ENCODE results near the gene TCEA2.

Gene TCEA2

DNA sequence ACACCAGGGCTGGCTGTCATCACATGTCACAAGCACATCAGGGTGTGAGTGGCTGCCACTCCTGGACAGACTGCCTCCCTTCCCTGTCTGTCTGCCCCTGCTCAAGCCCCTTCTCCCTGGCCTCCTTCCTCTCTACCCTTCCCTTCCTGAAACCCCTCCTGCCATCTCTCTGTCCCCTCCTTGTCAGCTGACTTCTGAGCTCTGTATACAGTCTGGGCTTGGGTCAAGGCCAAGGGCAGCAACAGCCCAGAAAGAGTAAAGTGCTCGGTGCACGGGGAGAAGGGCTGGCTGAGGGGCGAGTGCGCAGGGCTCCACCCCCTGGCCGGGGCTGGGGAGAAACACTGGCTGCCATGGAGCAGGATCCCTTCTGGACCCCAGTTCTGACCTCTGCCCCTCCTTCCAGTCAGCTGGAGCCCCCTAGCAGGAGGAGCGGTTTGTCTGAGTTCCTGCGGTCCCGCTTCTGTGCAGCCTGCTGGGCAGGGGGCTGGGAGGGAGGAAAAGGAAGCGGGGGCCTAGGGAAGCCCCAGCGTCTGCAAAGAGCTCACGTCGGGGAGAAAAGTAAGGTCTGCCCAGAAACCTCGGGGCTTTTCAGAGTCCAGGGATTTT is 19.2 kb downstream of the TCEA2 start:
- Histone ChIP-seq H2AFZ (ENCODE audit: low read depth) (no peak overlapping the region), H3K79me2 (ENCODE audit: insufficient read depth, low read depth) (no peaks in the 10 kb centered on the region), H4K20me1 (ENCODE audit: insufficient read depth) (no peaks in the 10 kb centered on the region), H3K27ac (no peak overlapping the region), H3K36me3 (ENCODE audit: insufficient read depth) (no peaks in the 10 kb centered on the region), H3K4me2 (no peak overlapping the region), H3K27me3 (ENCODE audit: insufficient read depth, low read depth) (peaks cover 72% of the 10 kb centered on the region), H3K9ac (no peak overlapping the region), H3K4me1 (ENCODE audit: low read depth, poor library complexity, severe bottlenecking) (peaks cover 17% of the 10 kb centered on the region), H3K4me3 (IDR thresholded peaks at IDR 0.05; ENCODE audit: insufficient read depth, low read depth, low read length) (no peak overlapping the region)
- TF ChIP-seq, protein P1, sequence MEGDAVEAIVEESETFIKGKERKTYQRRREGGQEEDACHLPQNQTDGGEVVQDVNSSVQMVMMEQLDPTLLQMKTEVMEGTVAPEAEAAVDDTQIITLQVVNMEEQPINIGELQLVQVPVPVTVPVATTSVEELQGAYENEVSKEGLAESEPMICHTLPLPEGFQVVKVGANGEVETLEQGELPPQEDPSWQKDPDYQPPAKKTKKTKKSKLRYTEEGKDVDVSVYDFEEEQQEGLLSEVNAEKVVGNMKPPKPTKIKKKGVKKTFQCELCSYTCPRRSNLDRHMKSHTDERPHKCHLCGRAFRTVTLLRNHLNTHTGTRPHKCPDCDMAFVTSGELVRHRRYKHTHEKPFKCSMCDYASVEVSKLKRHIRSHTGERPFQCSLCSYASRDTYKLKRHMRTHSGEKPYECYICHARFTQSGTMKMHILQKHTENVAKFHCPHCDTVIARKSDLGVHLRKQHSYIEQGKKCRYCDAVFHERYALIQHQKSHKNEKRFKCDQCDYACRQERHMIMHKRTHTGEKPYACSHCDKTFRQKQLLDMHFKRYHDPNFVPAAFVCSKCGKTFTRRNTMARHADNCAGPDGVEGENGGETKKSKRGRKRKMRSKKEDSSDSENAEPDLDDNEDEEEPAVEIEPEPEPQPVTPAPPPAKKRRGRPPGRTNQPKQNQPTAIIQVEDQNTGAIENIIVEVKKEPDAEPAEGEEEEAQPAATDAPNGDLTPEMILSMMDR (conservative IDR thresholded peaks at IDR 0.05; ENCODE audit: low read depth, low read length) = no peak

DNA sequence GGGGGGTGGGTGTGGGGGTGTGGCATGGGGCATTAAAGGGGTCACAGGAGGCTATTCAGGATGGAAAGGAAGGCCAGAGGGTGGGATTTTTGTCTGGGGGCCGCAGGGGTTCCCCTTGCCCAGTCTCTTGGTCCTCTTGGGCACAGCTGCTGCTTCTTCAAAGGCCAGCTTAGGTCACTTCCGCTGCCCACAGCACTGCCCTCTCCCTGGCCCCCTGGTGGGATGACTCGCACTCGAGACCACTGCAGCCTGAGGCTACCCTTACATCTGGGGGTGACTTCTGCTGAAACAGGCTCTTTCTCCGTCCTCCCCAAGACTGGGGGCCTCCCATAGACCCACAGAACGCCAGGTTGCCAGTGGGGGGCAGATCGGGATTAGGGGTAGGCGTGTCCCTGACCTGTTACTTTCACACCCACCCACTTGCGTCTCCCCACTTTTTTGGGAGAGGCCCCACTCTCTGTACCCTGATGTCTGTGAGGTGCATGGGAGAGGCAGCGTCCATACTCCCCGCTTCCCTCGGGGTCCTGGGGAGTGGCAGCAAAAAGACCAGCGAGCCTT is 19.9 kb downstream of the TCEA2 start:
- no peaks in the 10 kb centered on the region for H3K79me2 ChIP-seq (ENCODE audit: insufficient read depth, low read depth)
- no peak overlapping the region; the same call in 1 of the 2 replicates for H3K4me2 ChIP-seq
- H2AFZ ChIP-seq (ENCODE audit: low read depth) = no peak overlapping the region
- peaks cover 77% of the 10 kb centered on the region for H3K27me3 ChIP-seq (ENCODE audit: insufficient read depth, low read depth)
- peaks cover 11% of the 10 kb centered on the region for H3K4me1 ChIP-seq (ENCODE audit: low read depth, poor library complexity, severe bottlenecking)
- H3K27ac ChIP-seq = no peak overlapping the region
- H3K9ac ChIP-seq = no peak overlapping the region
- no peaks in the 10 kb centered on the region for H4K20me1 ChIP-seq (ENCODE audit: insufficient read depth)
- H3K36me3 ChIP-seq (ENCODE audit: insufficient read depth) = no peaks in the 10 kb centered on the region
- no peak overlapping the region for H3K4me3 ChIP-seq (IDR thresholded peaks at IDR 0.05; ENCODE audit: insufficient read depth, low read depth, low read length)
- TF ChIP-seq, protein P1 (conservative IDR thresholded peaks at IDR 0.05; ENCODE audit: low read depth, low read length) = no peak

DNA sequence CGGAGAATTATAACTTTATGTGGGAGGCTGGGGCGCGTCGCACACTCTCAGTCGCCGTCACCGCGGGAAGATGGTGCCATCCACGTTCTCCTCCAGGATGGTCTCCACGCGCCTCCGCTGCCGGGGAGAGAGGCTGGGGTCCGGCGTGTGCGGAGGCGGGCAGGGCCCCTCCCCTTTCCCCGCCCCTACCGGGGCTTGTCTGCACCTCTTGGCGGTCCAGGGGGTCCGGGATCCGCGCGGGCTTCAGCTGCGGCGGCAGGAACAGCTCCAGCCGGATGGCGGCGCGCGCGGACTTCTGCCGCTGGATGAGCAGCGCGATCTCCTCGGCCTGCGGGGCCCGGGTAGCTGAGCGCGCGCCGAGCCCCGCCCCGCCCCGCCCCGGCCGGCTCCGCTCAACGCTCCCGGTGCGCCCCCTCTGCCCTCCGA is 20.4 kb downstream of the TCEA2 start:
- Histone ChIP-seq H3K27me3 (ENCODE audit: insufficient read depth, low read depth) (peaks cover 82% of the 10 kb centered on the region), H3K79me2 (ENCODE audit: insufficient read depth, low read depth) (no peaks in the 10 kb centered on the region), H2AFZ (ENCODE audit: low read depth) (no peak overlapping the region), H3K4me2 (no peak overlapping the region; the same call in 1 of the 2 replicates), H3K4me1 (ENCODE audit: low read depth, poor library complexity, severe bottlenecking) (peaks cover 6% of the 10 kb centered on the region), H3K4me3 (IDR thresholded peaks at IDR 0.05; ENCODE audit: insufficient read depth, low read depth, low read length) (no peak overlapping the region), H4K20me1 (ENCODE audit: insufficient read depth) (no peaks in the 10 kb centered on the region), H3K36me3 (ENCODE audit: insufficient read depth) (no peaks in the 10 kb centered on the region), H3K9ac (no peak overlapping the region), H3K27ac (no peak overlapping the region)
- TF ChIP-seq, protein P1 (conservative IDR thresholded peaks at IDR 0.05; ENCODE audit: low read depth, low read length) = no peak; the same call in 1 of the 2 replicates

DNA sequence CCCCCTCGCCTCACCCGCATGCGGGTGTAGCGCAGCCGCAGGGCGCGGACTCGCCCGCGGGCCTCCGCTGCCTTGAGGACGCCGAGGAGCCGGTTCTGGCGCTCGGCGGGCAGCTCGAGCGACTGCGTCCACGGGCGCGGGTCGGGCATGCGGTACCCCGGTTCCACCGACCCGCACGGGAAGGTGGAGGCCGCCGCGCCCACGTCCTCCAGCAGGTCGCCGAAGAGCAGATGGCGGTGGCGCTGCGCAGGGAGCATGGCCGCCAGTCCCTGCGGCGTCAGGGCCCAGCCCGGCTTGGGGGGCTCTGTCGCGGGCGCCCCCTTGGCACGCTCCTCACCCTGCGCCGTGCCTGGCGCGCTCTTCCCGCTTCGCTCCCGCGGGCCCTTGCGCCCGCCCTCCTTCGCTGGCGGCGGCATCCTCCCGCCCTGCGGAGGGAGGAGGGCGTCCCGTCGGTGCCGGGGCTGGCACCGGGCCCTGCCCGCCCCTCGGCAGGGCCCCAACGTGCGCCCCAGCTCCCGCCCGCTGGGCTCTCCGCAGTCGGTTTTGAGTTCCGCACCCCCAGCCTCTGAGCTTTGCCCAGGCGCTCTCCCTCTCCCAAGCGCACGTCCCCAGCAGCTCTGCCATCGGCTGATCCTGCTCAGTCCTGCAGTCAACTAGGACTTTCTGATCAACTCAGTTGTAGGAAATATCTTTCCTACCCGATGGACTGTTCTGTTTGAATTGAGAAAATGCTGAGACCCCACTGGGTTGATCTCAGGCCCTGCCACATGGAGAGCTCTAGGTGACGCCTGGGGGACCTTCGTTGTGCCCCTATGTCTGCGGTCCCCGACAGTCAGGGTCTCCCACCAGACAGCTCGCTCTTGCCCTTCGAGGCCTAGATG is 21.0 kb downstream of the TCEA2 start, which contains the start of gene LKAAEAR1:
TSS of gene LKAAEAR1 (minus strand) at position 595 of the 881 bp plus-strand sequence. CDS start at position 416, 179 bp downstream.
- Histone ChIP-seq H3K27ac (no peak within 1 kb of the TSS), H4K20me1 (ENCODE audit: insufficient read depth) (no peaks in the 10 kb centered on the region), H3K4me1 (ENCODE audit: low read depth, poor library complexity, severe bottlenecking) (no peaks in the 10 kb centered on the region), H2AFZ (ENCODE audit: low read depth) (no peak within 1 kb of the TSS), H3K4me2 (no peak within 1 kb of the TSS; the same call in 1 of the 2 replicates), H3K9ac (no peak within 1 kb of the TSS), H3K36me3 (ENCODE audit: insufficient read depth) (no peaks in the 10 kb centered on the region), H3K4me3 (IDR thresholded peaks at IDR 0.05; ENCODE audit: insufficient read depth, low read depth, low read length) (no peak within 1 kb of the TSS), H3K27me3 (ENCODE audit: insufficient read depth, low read depth) (peaks cover 85% of the 10 kb centered on the region), H3K79me2 (ENCODE audit: insufficient read depth, low read depth) (no peaks in the 10 kb centered on the region)
- TF ChIP-seq, protein P1 (conservative IDR thresholded peaks at IDR 0.05; ENCODE audit: low read depth, low read length) = no peak
